ENCODE measurements around the gene PRPF40B.

GRCh38 chr12:49599961-49600360 lies 23.4 kb upstream of the PRPF40B start:
- TF ChIP-seq CTCF (IDR thresholded peaks at IDR 0.05; ENCODE audit: low read depth, low read length) (no peak), POLR2A (IDR thresholded peaks at IDR 0.05; ENCODE audit: extremely low read depth, insufficient read length) (no peak)
